Stimulated activated CD8-positive, alpha-beta memory T cell treated with anti-CD3 and anti-CD28 coated beads, Interleukin-7, amount 100 ng/mL, for 24 hours (primary cell): ENCODE results near the gene PCBP3.

Experiments used
- DNase-seq: peaks from one replicate; pipeline ENCODE4 v3.0.0-alpha.2; 2020; ENCODE audit warnings: low read depth

Gene PCBP3

DNA sequence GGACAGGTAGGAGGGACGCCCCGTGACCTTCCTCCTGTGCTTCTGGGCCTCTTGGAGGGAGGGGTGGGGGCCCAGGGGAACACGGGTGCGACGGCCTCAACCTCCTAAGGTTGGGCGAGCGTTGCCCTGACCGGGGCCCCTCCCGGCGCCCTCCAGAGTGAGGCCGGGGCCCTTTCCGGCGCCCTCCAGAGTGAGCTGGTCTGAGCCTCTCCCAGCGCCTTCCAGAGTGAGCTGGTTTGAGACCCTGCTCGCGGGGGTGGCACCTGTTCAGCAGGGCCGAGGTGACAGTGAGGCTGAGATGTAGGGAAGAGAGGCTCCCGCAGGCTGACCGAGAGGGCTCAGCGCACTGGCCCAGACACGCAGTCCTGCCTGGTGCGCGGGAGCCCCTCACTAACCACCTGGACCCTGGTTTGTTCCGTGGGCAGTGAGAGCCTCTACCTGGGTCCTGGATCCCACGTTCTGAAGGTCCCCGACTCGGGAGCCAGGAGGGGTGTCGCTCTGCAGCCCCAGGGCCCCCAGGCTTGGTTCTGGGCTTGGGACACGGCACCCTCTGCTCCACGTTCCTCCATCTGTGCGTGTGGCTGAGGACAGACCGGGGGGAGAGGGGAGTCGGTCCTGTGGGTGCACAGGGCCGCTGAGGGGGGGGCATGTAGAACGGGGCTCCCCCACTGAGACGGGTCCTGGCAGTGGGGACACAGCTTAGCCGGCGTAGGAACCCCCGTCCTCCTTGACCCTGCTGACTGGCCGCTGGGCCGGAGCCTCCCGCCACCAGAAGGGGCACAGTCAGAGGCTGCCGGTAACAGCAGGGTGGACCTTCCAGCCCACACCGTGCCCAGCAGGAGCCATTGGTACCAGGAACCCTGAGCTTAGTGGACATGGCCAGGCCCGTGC is 339.5 kb downstream of the PCBP3 start:
- DNase-seq: no peak

DNA sequence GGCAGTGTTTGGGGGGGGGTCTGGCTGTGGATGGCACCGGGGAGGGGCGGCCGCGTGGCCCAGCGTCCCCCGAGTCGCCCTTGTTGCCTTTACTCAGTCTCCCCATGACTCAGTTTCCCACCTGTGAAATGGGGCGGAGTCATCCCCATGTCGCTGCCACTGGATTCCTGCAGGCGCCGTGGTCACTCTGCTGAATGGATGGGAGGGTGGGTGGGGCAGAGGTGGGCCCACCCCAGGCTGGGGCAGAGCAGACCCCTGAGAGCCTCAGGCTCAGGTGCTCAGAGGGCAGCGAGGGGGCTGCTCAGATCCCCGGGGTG is 340.1 kb downstream of the PCBP3 start:
- no peak for DNase-seq

DNA sequence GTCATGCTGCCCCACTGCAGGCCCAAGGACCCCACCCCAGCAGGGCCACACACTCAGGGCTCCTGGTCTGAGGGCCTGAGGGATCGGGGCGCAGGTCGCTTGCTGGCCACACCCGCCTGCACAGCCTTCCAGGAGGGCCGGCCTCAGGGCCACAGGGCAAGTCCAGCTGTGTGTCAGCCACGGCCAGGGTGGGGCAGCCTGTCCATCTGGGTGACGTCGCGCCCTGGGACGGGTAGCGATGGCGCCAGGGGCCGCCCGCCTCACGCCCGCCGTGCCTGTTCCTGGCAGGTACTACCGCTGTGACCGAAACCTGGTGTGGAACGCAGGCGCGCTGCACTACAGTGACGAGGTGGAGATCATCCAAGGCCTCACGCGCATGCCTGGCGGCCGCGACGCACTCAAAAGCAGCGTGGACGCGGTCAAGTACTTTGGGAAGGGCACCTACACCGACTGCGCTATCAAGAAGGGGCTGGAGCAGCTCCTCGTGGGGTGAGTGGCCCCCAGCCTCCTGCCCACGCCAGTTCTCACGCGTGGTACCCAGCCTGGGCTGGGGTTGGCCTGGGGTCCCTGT is 340.5 kb downstream of the PCBP3 start:
- DNase-seq: no peak

DNA sequence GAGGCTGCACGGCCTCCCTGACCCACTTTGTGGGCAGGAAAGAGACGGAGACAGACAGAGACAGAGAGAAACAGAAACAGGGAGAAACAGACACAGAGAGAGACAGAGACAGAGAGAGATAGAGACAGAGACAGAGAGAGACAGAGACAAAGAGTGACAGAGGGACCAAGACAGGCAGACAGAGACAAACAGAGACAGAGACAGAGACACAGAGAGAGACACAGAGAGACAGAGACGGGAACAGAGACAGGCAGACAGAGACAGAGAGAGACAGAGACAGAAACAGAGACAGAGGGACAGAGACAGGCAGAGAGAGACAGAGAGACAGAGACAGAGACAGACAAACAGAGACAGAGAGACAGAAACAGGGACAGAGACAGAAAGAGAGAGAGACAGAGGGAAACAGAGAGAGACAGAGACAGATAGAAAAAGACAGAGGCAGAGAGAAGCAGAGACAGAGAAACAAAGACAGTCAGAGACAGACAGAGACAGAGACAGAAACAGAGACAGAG is 341.1 kb downstream of the PCBP3 start:
- no peak for DNase-seq

DNA sequence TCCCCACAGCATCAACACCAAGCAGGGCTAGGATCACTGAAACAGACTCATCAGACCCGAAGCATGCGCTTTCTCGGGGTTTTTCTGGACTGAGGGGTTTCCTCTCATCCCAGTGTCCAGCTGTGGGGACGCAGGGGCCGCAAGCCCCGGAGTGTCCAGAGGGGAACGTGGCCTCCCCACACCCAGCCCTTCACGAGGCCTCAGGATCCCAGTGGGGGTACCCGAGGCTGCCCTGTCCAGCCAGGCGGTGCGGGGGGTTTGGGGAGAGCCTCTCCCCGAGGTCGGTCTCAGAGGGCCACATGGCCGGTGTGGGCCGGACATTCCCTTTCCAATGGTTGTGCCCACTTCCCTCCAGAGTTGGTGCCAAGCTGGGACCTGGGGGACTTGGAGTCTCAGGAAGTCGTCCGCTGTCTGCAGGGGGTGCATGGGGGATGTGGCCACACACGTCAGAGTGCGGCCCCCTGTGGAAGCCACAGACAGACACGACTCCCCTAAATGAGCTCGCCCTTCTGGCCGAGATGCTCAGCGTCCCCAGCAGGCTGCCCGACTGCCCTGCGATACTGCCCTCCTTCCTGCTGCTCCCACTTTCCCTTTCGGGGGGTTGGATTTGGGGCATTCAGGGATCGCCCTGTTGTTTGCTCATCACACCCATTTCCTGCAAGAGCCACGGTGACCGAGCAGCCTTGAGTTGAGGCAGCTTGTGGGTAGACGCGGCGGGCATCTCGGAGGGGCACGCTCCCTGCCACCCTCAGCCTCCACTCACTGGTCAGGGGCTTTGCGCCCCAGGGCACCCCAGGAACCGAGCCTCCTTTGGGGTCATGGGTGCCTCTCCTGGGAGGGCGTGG is 342.2 kb downstream of the PCBP3 start:
- DNase-seq: no peak

DNA sequence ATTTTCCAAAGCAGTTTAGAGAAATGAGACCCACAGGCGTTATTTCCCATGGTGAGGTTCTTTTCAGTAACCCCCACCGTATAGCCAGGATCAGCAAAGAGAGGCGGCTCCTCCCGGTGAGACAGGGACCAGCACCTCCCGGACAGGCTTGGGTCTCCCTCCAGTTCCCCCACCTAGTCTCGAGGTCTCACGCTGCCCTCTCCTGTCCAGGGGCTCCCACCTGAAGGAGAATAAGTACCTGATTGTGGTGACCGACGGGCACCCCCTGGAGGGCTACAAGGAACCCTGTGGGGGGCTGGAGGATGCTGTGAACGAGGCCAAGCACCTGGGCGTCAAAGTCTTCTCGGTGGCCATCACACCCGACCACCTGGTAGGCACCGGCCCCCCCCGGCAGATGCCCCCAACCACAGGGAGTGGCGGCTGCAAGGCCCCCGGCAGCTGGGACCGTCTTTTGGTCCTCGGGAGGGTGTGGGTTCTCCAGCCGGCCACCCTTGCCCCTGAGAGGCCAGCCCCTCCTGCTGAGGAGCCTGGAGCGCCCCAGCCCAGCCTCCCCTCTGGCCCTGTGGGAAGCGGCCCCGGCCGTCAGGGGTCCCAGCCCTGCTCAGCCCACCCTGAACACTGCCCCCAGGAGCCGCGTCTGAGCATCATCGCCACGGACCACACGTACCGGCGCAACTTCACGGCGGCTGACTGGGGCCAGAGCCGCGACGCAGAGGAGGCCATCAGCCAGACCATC is 343.0 kb downstream of the PCBP3 start:
- DNase-seq: no peak

DNA sequence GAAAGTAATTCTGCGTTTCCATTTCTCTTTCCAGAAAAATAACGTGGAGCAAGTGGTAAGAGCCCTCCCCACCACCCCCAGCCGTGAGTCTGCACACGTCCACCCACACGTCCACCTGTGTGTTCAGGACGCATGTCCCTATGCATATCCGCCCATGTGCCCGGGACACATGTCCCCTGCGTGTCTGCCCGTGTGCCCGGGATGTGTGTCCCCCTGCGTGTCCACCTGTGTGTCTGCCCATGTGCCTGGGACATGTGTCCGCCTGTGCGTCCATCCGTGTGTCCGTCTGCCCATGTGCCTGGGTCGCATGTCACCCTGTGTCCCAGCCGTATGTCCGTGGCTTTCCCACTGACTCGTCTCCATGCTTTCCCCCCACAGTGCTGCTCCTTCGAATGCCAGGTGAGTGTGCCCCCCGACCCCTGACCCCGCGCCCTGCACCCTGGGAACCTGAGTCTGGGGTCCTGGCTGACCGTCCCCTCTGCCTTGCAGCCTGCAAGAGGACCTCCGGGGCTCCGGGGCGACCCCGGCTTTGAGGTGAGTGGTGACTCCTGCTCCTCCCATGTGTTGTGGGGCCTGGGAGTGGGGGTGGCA is 343.7 kb downstream of the PCBP3 start:
- no peak for DNase-seq

DNA sequence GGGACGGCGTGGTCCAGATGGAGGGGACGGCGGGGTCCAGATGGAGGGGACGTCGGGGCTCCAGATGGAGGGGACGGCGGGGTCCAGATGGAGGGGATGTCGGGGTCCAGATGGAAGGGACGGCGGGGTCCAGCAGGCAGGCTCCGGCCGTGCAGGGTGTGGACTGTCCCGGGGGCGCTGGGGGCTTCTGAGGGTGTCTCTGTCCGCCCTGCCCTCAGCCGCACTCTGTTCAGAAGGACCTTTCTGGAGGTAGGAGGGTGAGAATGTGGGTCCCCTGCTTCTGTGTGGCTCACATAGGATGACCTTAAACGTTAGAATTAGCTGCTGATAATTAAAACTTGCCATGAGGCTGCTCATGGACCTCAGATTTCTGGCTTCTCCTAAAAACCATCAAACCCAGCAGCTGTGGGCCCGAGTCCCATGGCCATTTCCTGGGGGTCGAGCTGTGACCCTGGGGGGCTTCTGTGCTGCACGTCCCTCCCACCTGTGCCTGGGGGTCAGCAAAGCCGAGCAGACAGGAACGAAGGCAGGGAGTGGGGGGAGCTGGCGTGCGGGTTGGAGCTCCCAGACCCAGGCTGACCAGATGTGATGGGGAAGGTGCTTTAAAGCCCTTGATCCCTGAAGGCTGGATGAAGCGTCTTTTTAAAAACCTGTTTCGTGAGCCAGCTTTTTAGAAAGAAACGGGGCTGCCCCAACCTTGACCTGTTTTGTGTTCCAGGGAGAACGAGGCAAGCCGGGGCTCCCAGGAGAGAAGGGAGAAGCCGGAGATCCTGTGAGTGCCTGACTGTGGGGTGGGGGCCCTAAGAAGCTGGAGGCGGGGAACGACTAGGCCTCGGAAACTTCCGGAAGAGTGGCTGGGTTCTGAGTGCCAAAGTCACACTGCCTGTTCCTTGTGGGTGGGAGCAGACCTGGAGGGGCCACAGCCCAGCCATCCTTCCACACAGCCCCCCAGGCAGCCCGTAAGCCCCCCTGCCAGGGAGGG is 345.1 kb downstream of the PCBP3 start:
- DNase-seq: no peak

DNA sequence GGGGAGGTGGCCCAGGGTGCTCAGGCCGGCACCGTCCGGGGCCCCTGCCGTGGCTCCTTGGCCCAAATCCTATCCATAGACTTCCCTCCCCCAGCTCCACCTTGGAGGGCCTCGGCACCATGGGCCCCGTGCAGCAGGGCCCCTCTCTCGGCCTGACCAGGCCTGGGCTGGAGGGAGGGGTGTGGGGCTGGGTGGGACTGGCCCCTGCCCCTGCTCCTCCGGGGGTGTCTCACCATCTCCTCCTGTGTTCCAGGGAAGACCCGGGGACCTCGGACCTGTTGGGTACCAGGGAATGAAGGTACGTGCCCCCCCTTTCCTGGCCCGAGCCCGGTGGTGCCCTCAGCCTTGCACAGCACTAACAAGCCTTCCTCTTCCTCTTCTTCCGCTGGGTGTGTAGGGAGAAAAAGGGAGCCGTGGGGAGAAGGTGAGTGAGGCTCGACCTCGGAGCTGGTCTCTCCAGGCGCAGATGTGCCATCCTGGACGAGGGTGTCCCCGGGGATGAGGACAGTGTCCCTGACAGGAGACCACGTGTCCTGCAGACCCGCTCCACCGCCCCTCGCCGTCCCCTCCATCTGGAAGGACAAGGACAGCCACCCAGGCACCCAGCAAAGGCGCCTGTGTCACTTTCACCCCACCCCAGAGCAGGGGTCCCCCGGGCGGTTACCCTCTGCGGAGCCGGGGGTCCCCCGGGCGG is 346.0 kb downstream of the PCBP3 start:
- DNase-seq: no peak

DNA sequence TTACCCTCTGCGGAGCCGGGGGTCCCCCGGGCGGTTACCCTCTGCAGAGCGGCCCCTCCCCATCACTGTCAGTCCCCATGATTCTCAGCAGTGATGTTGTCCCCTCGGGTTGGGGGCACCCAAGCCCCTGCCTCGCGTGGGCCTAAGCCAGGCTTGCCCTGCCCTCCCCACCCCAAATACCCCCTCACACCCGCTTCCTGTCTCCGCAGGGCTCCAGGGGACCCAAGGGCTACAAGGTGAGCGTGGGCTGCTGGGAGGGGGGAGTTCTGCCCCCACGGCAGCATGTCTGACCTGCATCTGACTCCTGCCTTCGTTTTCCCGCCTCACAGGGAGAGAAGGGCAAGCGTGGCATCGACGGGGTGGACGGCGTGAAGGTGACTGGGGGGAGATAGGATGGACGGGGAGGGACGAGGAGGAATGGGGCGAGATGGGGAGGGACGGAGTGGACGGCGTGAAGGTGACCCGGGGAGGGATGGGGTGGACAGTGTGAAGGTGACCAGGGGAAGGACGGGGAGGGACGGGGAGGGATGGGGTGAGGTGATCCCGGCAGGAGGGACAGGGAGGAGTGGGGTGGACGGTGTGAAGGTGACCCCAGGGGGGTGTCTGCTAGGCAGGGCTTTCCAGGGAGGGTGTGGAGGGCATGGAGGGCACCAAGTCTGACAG is 346.7 kb downstream of the PCBP3 start:
- no peak for DNase-seq

DNA sequence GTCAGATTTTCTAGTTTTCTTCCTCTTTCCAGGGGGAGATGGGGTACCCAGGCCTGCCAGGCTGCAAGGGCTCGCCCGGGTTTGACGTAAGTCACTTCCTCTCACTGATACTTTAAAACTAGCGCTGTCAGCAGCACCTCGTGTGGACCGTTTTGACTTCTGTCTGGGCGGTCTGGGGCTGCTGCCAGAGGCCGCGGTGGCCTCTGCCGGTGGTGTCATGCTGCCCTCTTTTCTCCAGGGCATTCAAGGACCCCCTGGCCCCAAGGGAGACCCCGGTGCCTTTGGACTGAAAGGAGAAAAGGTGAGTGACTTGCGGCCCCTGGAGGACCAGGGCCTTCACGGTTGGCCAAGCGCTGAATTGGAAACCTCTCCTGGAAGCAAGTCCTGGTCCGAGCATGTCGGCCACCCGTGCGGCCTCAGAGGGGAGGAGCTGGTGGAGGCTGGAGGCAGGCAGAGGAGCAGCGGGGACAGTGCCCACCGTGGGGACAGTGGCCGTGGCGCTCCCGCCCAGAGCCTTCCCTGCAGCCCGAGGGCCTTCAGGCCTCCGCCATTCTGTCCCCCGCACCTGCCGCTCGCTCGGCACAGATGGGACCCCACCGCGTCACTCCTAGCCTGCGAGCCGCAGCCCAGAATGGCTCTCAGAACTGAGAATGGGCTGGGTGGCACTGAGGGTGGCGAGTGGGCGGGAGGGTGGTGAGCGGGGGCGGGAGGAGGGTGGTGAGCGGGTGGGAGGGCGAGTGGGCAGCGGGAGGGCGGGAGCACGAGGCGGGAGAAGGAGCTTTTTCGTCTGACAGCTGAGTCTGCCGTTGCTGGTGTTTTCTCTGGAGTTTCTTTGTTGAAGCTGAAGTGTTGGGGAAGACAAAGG is 347.4 kb downstream of the PCBP3 start:
- DNase-seq: no peak

DNA sequence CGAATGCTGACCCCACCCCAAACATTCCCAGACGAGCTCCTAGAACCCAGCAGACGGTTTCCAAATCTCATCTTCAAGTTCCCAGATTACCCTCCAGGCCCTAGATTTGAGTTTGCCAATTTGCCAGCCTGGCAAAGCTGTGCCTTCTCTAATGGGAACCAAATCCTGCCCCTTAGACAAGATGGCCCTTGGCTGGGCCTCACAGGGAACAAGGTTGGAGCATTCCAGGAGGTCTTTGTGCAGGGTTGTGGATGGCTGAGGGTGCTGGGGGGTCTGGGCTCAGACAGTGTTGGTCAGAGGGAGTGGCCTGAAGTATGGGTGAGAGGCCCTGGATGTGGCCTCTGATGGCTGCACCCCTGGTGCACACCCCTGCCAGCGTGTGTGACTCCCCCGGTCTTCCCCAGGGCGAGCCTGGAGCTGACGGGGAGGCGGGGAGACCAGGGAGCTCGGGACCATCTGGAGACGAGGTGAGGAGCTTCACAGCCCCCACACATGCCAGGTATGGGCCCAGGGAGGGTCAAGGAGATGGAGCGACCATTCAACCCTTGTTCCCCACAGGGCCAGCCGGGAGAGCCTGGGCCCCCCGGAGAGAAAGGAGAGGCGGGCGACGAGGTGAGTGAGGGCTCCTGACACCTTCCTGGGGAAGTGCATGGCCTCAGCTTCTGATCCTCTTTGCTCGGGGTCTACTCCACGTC is 348.2 kb downstream of the PCBP3 start:
- no peak for DNase-seq
